Psoas muscle (tissue), 8 donors: Measurements from ENCODE around the gene CCDC102A. TPM values are rescaled to one million over a fixed set of nuclear protein-coding genes. Genes with fewer than 3 reads are reported as not detected.
A peak's percentile ranks its signal among the peaks of the same experiment; 100 is the strongest.

Experiments used
- ATAC-seq, 4 donors: fragments of 200-7000 bp; cut with Tn5 transposase; one replicate each; pipeline ENCODE4 v1.9.1; 2020; ENCODE audit warnings: moderate library complexity in 3 of 4, mild to moderate bottlenecking in 2 of 4
- DNase-seq, 2 donors: peaks; one replicate each; pipeline ENCODE4 v3.0.0-alpha.2; 2020
- H3K27ac ChIP-seq: fragments of 200-600 bp; one replicate; pipeline ENCODE4 v1.8.0; 2022
- H3K27me3 ChIP-seq, 3 donors: fragments of 200-600 bp in 1 of 3; one replicate each; pipeline versions ENCODE4 v1.6.1 to v1.8.0; 2013 to 2022; ENCODE audit warnings: low read length in 2 of 3, mild to moderate bottlenecking in 2 of 3, moderate library complexity in 1 of 3; ENCODE audit not compliant: insufficient read depth in 3 of 3
- H3K36me3 ChIP-seq, 2 donors: fragments of 200-600 bp in 1 of 2; one replicate each; pipeline versions ENCODE4 v1.6.1 to v1.8.0; 2013 to 2022; ENCODE audit warnings: low read depth in 1 of 2, mild to moderate bottlenecking in 1 of 2, moderate library complexity in 1 of 2; ENCODE audit not compliant: insufficient read depth in 1 of 2
- H3K4me1 ChIP-seq: fragments of 200-600 bp; one replicate; pipeline ENCODE4 v1.8.0; 2022
- H3K4me3 ChIP-seq: fragments of 200-600 bp; one replicate; pipeline ENCODE4 v1.8.0; 2022; ENCODE audit warnings: mild to moderate bottlenecking
- H3K9me3 ChIP-seq: fragments of 200-600 bp; one replicate; pipeline ENCODE4 v1.8.0; 2022
- WGBS, 3 donors: extraction: QIAGEN DNeasy Blood & Tissue Kit; methylation state at CpG; one replicate each; pipeline versions ENCODE4 v1.1.6 to v1.1.7; 2013; 5-methylcytosine and 5-hydroxymethylcytosine counted together
- intact Hi-C, 2 donors: fragments of 100-400 bp; cut with DNase I; formaldehyde crosslinking; loops; one replicate each; pipeline versions ENCODE4 v1.11.0 to v1.14.2; 2022
- polyA plus RNA-seq, 3 donors: library from polyadenylated mRNA; stranded (reverse); fragments of 200-250 nt; gene quantifications; one replicate each; pipeline ENCODE4 v1.2.3, GENCODE V29; 2013
- total RNA-seq, 4 donors: library from RNA; stranded (reverse); fragmentation: NEBNext Ultra II Directional in 2 of 4; extraction: Animal tissue kit (Norgen Biotek cat#: 25700) in 2 of 4; gene quantifications; one replicate each; pipeline versions ENCODE4 v1.2.1 to v1.2.4, GENCODE V29; 2021 to 2023
- TF ChIP-seq, protein P1 (sequence below): fragments of 200-600 bp; IDR thresholded peaks from one replicate; pipeline ENCODE4 v1.8.0; 2022; ENCODE audit warnings: antibody characterized with exemption
- donor health status: healthy with polysubstance abuse.
- donor health status: DM: no; HTN: no; CAD: no; lungs with moderate emphysema.
- donor health status: Bipolar disorder and iron deficiency.
- donor health status: healthy.
- donor health status: DM: yes; HTN: yes; CAD: no.
- donor health status: DM: no; HTN: no; CAD: no.
- donor health status: DM: no; HTN: no; CAD: no.
- donor health status: DM: yes; HTN: yes; CAD: no.

CCDC102A gene
- total and polyA plus RNA-seq, 7 donors, result 0.95 to 2.4 (median 1.7) TPM

DNA sequence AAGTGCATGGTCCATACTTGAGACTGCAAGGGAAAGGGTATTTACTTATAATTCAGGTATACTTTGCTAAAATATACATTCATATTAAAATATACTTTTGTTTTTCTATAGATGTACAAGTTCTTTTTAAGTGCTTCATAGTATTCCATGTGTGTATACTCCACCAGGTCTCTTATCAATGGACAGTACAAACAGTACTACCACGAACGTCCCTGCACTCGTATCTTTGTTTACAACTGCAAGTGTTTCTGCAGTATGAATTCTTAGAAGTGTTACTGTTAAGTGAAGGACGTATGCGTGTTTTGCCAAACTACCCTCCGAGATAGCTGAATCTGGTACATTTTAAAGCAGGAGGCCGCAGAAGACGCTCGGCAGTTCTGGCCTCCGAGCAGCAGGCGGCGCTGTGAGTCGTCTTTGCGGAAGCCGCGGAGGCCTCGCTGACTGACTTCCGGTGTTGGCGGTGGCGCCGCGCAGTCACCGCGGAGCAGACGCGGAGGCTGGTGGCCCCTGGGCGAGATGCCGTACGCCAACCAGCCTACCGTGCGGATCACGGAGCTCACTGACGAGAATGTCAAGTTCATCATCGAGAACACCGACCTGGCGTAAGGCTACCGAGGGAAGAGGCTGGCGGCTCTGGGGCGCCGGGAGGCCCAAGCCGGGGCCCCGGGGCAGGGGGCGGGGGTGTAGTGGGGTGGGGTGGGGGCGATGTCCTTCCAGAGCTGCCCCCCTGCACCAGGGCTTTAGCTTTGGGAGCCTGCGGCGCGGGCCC lies 74.0 kb downstream of the CCDC102A start, which contains the start of gene POLR2C:
Gene POLR2C (plus strand): TSS at position 471 of the 769 bp plus-strand sequence. CDS start 46 bp downstream, at position 517.
- ATAC-seq (peak; percentile 91 to 98 (median 94)), DNase-seq (peak; percentile 90 to 94)
- Histone ChIP-seq H3K4me1 (peaks cover 17% of the 10 kb centered on the region), H3K4me3 (peak within 1 kb of the TSS; percentile 90), H3K27me3 (no peaks in the 10 kb centered on the region), H3K27ac (peak within 1 kb of the TSS; percentile 83), H3K36me3 (peaks cover 14 to 88% of the 10 kb centered on the region in 2 donors), H3K9me3 (no peaks in the 10 kb centered on the region)
- TF ChIP-seq, protein P1, sequence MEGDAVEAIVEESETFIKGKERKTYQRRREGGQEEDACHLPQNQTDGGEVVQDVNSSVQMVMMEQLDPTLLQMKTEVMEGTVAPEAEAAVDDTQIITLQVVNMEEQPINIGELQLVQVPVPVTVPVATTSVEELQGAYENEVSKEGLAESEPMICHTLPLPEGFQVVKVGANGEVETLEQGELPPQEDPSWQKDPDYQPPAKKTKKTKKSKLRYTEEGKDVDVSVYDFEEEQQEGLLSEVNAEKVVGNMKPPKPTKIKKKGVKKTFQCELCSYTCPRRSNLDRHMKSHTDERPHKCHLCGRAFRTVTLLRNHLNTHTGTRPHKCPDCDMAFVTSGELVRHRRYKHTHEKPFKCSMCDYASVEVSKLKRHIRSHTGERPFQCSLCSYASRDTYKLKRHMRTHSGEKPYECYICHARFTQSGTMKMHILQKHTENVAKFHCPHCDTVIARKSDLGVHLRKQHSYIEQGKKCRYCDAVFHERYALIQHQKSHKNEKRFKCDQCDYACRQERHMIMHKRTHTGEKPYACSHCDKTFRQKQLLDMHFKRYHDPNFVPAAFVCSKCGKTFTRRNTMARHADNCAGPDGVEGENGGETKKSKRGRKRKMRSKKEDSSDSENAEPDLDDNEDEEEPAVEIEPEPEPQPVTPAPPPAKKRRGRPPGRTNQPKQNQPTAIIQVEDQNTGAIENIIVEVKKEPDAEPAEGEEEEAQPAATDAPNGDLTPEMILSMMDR, result peak; percentile 94
- WGBS, 3 donors, result 2% methylated on average over 43 to 47 of the region's 47 CpGs
- intact Hi-C loops, result no loop called here

Other genes with a start within 250 kb of the CCDC102A start
- under 1 TPM in 1 of 4 donors, not detected in 3; 0.12 TPM for gene CCL22, start 177.8 kb downstream of the CCDC102A start, total RNA-seq
- gene CCL22, start 177.8 kb downstream of the CCDC102A start, polyA plus RNA-seq, result under 1 TPM in 1 of 3 donors, not detected in 2; 0.04 TPM
- gene CX3CL1, start 164.1 kb downstream of the CCDC102A start, total RNA-seq, result 10 to 100 TPM in 2 of 4 donors, 1 to 10 TPM in 2; 3.8 to 13.5 (median 9.1) TPM
- gene CX3CL1, start 164.1 kb downstream of the CCDC102A start, polyA plus RNA-seq, result 1 to 10 TPM; 3.3 to 6.2 (median 4.5) TPM
- not detected for gene CCL17, start 131.8 kb downstream of the CCDC102A start, total RNA-seq
- under 1 TPM in 1 of 3 donors, not detected in 2; 0.20 TPM for gene CCL17, start 131.8 kb downstream of the CCDC102A start, polyA plus RNA-seq
- 10 to 100 TPM; 31.8 to 78.3 (median 50.8) TPM for gene CIAPIN1, start 89.2 kb downstream of the CCDC102A start, total RNA-seq
- 10 to 100 TPM; 41.7 to 76.6 (median 59.7) TPM for gene CIAPIN1, start 89.2 kb downstream of the CCDC102A start, polyA plus RNA-seq
- gene COQ9, start 89.1 kb downstream of the CCDC102A start, total RNA-seq, result 100 to 1,000 TPM; 131 to 184 (median 152) TPM
- gene COQ9, start 89.1 kb downstream of the CCDC102A start, polyA plus RNA-seq, result 100 to 1,000 TPM in 2 of 3 donors, 10 to 100 TPM in 1; 85.0 to 169 (median 149) TPM
- 10 to 100 TPM; 48.7 to 60.1 (median 53.1) TPM for gene POLR2C, start 73.9 kb downstream of the CCDC102A start, total RNA-seq
- gene POLR2C, start 73.9 kb downstream of the CCDC102A start, polyA plus RNA-seq, result 10 to 100 TPM; 45.1 to 97.1 (median 61.7) TPM
- 1 to 10 TPM; 1.5 to 4.3 (median 2.4) TPM for gene DOK4, start 50.1 kb downstream of the CCDC102A start, total RNA-seq
- gene DOK4, start 50.1 kb downstream of the CCDC102A start, polyA plus RNA-seq, result 1 to 10 TPM; 1.3 to 2.2 (median 1.5) TPM
- under 1 TPM in 3 of 4 donors, not detected in 1; 0.11 to 0.37 (median 0.19) TPM for gene ADGRG5, start 6.1 kb upstream of the CCDC102A start, total RNA-seq
- under 1 TPM in 1 of 3 donors, not detected in 2; 0.05 TPM for gene ADGRG5, start 6.1 kb upstream of the CCDC102A start, polyA plus RNA-seq
- 10 to 100 TPM; 14.2 to 19.4 (median 15.7) TPM for gene ADGRG1, start 92.1 kb upstream of the CCDC102A start, total RNA-seq
- 10 to 100 TPM in 1 of 3 donors, 1 to 10 TPM in 2; 5.3 to 10.4 (median 7.4) TPM for gene ADGRG1, start 92.1 kb upstream of the CCDC102A start, polyA plus RNA-seq
- gene ADGRG3, start 131.7 kb upstream of the CCDC102A start, total RNA-seq, result under 1 TPM; 0.19 to 0.57 (median 0.31) TPM
- under 1 TPM; 0.16 to 0.37 (median 0.31) TPM for gene ADGRG3, start 131.7 kb upstream of the CCDC102A start, polyA plus RNA-seq
- gene DRC7, start 158.2 kb upstream of the CCDC102A start, total RNA-seq, result not detected
- not detected for gene DRC7, start 158.2 kb upstream of the CCDC102A start, polyA plus RNA-seq
- gene KATNB1, start 199.2 kb upstream of the CCDC102A start, total RNA-seq, result 10 to 100 TPM in 1 of 4 donors, 1 to 10 TPM in 3; 6.3 to 13.3 (median 8.6) TPM
- 10 to 100 TPM in 1 of 3 donors, 1 to 10 TPM in 2; 9.2 to 15.6 (median 9.5) TPM for gene KATNB1, start 199.2 kb upstream of the CCDC102A start, polyA plus RNA-seq